Esophagus squamous epithelium (tissue), 4 donors: ENCODE measurements around the gene EVI2B.

Source experiments
- CTCF ChIP-seq, 6 experiments: fragments of 450-650 bp in 4 of 6; fragments of 200-600 bp in 2 of 6; sonication (generic) in 2 of 6; IDR thresholded peaks; one replicate each; pipeline ENCODE4 v1.5.1; 2016 to 2019; ENCODE audit warnings: antibody characterized with exemption in 6 of 6, mild to moderate bottlenecking in 4 of 6, moderate library complexity in 4 of 6
- POLR2A ChIP-seq, 4 donors: fragments of 450-650 bp; IDR thresholded peaks; one replicate each; pipeline ENCODE4 v1.6.1; 2017; ENCODE audit warnings: antibody characterized with exemption in 4 of 4, mild to moderate bottlenecking in 4 of 4, moderate library complexity in 3 of 4

DNA sequence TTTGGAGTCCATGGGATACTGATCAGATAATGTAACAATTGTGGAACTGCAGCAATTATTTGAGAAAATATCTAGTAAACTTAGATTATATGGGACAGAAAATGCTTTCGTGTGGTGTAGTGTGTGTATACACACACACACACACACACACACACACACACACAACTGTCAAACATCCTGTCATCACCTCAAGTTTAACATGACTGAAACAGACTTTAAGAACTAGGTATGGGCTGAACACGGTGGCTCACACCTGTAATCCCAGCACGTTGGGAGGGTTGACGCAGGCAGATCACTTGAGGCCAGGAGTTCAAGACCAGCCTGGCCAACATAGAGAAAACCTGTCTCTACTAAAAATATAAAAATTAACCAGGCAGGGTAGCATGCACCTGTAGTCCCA lies 8.1 kb upstream of the EVI2B start:
- TF ChIP-seq CTCF (IDR thresholded peaks at IDR 0.05) = no peak
- no peak for TF ChIP-seq POLR2A (IDR thresholded peaks at IDR 0.05)
